Activated B cell treated with CpG ODN at 0.5 μM for 24 hours (primary cell): ENCODE measurements around the gene APBA2. TPM values are rescaled to one million over a fixed set of nuclear protein-coding genes. Genes with fewer than 3 reads are reported as not detected.

Source experiments
- ATAC-seq: fragments of 200-7000 bp; cut with Tn5 transposase; one replicate; pipeline ENCODE4 v1.10.0; 2021; ENCODE audit warnings: low read depth, mild to moderate bottlenecking, moderate library complexity
- CTCF ChIA-PET: fragments of 350-600 bp; sonication (Branson Sonifier 250); formaldehyde crosslinking; loops from one replicate; lab custom pipeline; 2021; ENCODE audit warnings: antibody characterized with exemption; lab: Charles Lee
- POLR2A ChIA-PET: fragments of 350-600 bp; sonication (Branson Sonifier 250); formaldehyde crosslinking; loops from one replicate; lab custom pipeline; 2021; ENCODE audit warnings: antibody characterized with exemption; lab: Charles Lee
- DNase-seq: peaks from one replicate; pipeline ENCODE4 v3.0.0; 2022
- H3K27ac Mint-ChIP-seq: one replicate; pipeline ENCODE4 v1.8.0; 2020; ENCODE audit warnings: mixed read lengths
- H3K27me3 Mint-ChIP-seq: one replicate; pipeline ENCODE4 v1.8.0; 2021; ENCODE audit warnings: mixed read lengths
- H3K36me3 Mint-ChIP-seq: one replicate; pipeline ENCODE4 v1.8.0; 2021; ENCODE audit warnings: low read depth, mixed read lengths
- H3K4me1 Mint-ChIP-seq: one replicate; pipeline ENCODE4 v1.8.0; 2021; ENCODE audit warnings: mixed read lengths
- H3K4me3 Mint-ChIP-seq: one replicate; pipeline ENCODE4 v1.8.0; 2020; ENCODE audit warnings: mild to moderate bottlenecking, mixed read lengths
- H3K9me3 Mint-ChIP-seq: one replicate; pipeline ENCODE4 v1.8.0; 2020; ENCODE audit warnings: mixed read lengths
- intact Hi-C: fragments of 100-400 bp; cut with micrococcal nuclease; formaldehyde crosslinking; loops from one replicate; pipeline ENCODE4 v1.15.1; 2024
- total RNA-seq: library from RNA; stranded (reverse); gene quantifications from 2 replicates; pipeline ENCODE4 v1.2.3, GENCODE V29; 2022
- TF ChIP-seq, protein P1 (sequence below): fragments of 200-600 bp; IDR thresholded peaks from one replicate; pipeline ENCODE4 v1.8.0; 2022; ENCODE audit warnings: antibody characterized with exemption, mild to moderate bottlenecking

APBA2 gene
- total RNA-seq, 1 donor from 2014 or later, result not detected

- Mint-ChIP-seq H3K4me3 (no peak overlapping the region), H3K27ac (no peak overlapping the region)
Measured at GRCh38 chr15:29061746-29062145, 176.0 kb downstream of the APBA2 start.

GRCh38 chr15:29062179-29062591 is 176.4 kb downstream of the APBA2 start:
- Mint-ChIP-seq H3K27me3 (no peaks in the 10 kb centered on the region), H3K4me1 (no peaks in the 10 kb centered on the region), H3K36me3 (no peaks in the 10 kb centered on the region), H3K9me3 (no peaks in the 10 kb centered on the region), H3K27ac (no peak overlapping the region), H3K4me3 (no peak overlapping the region)
- intact Hi-C loops, result no loop called here
- DNase-seq (no peak), ATAC-seq (no peak)
- POLR2A ChIA-PET, result no interaction called here
- TF ChIP-seq, protein P1, sequence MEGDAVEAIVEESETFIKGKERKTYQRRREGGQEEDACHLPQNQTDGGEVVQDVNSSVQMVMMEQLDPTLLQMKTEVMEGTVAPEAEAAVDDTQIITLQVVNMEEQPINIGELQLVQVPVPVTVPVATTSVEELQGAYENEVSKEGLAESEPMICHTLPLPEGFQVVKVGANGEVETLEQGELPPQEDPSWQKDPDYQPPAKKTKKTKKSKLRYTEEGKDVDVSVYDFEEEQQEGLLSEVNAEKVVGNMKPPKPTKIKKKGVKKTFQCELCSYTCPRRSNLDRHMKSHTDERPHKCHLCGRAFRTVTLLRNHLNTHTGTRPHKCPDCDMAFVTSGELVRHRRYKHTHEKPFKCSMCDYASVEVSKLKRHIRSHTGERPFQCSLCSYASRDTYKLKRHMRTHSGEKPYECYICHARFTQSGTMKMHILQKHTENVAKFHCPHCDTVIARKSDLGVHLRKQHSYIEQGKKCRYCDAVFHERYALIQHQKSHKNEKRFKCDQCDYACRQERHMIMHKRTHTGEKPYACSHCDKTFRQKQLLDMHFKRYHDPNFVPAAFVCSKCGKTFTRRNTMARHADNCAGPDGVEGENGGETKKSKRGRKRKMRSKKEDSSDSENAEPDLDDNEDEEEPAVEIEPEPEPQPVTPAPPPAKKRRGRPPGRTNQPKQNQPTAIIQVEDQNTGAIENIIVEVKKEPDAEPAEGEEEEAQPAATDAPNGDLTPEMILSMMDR, result no peak
- CTCF ChIA-PET, result no interaction called here

More at GRCh38 chr15:29061746-29062145, 176.0 kb downstream of the APBA2 start:
- ChIA-PET POLR2A (no interaction called here), CTCF (no interaction called here)
- intact Hi-C loops, result no loop called here
- Mint-ChIP-seq H3K9me3 (no peaks in the 10 kb centered on the region), H3K27me3 (no peaks in the 10 kb centered on the region), H3K36me3 (no peaks in the 10 kb centered on the region), H3K4me1 (no peaks in the 10 kb centered on the region)
- DNase-seq, result no peak
- ATAC-seq, result no peak
- TF ChIP-seq, protein P1, result no peak

GRCh38 chr15:29062626-29063025 is 176.9 kb downstream of the APBA2 start:
- no peak overlapping the region for H3K27ac Mint-ChIP-seq
- no peak overlapping the region for H3K4me3 Mint-ChIP-seq
- ChIA-PET POLR2A (no interaction called here), CTCF (no interaction called here)
- H3K4me1 Mint-ChIP-seq, result no peaks in the 10 kb centered on the region
- H3K9me3 Mint-ChIP-seq, result no peaks in the 10 kb centered on the region
- DNase-seq, result no peak
- ATAC-seq, result no peak
- intact Hi-C loops, result no loop called here
- no peaks in the 10 kb centered on the region for H3K27me3 Mint-ChIP-seq
- TF ChIP-seq, protein P1, result no peak
- H3K36me3 Mint-ChIP-seq, result no peaks in the 10 kb centered on the region

- POLR2A ChIA-PET, result no interaction called here
- CTCF ChIA-PET, result no interaction called here
- Mint-ChIP-seq H3K9me3 (no peaks in the 10 kb centered on the region), H3K36me3 (no peaks in the 10 kb centered on the region), H3K27ac (no peak overlapping the region), H3K4me3 (no peak overlapping the region), H3K27me3 (no peaks in the 10 kb centered on the region), H3K4me1 (no peaks in the 10 kb centered on the region)
- ATAC-seq (no peak), DNase-seq (no peak)
- intact Hi-C loops, result no loop called here
- TF ChIP-seq, protein P1, result no peak
Measured at GRCh38 chr15:29063646-29064045, 177.9 kb downstream of the APBA2 start.

DNA sequence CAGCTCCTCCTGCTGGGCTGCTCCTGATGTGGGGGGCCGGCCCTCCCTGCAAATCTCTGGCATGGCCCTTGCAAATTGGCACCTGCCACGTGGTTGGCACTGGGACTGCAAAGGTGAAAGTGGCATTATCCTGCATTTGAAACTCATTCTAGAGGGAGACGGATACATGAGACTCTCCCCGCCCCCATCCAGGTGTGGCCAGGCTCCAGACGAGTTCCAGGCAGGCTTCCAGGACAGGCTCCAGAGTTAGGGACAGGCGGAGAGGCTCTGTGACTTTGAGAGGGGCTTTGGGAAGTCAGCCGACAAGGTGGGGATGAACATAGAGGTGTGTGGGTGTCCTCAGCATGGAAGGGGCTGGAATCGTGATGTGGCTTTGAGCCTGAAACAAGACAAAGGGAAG is 178.5 kb downstream of the APBA2 start:
- H3K9me3 Mint-ChIP-seq, result no peaks in the 10 kb centered on the region
- ChIA-PET CTCF (no interaction called here), POLR2A (no interaction called here)
- no peaks in the 10 kb centered on the region for H3K4me1 Mint-ChIP-seq
- H3K27ac Mint-ChIP-seq, result no peak overlapping the region
- ATAC-seq, result no peak
- H3K36me3 Mint-ChIP-seq, result no peaks in the 10 kb centered on the region
- TF ChIP-seq, protein P1, result no peak
- no peaks in the 10 kb centered on the region for H3K27me3 Mint-ChIP-seq
- intact Hi-C loops, result no loop called here
- DNase-seq, result no peak
- H3K4me3 Mint-ChIP-seq, result no peak overlapping the region
